UCSD-AML1 (cell line): ENCODE data around the gene ADORA2A.
A peak's percentile ranks its signal among the peaks of the same experiment; 100 is the strongest.

Source experiments
- DNase-seq: peaks from one replicate; lab custom pipeline; 2025; ENCODE audit not compliant: unreplicated experiment; lab: John Stamatoyannopoulos, UW

The ADORA2A gene

DNA sequence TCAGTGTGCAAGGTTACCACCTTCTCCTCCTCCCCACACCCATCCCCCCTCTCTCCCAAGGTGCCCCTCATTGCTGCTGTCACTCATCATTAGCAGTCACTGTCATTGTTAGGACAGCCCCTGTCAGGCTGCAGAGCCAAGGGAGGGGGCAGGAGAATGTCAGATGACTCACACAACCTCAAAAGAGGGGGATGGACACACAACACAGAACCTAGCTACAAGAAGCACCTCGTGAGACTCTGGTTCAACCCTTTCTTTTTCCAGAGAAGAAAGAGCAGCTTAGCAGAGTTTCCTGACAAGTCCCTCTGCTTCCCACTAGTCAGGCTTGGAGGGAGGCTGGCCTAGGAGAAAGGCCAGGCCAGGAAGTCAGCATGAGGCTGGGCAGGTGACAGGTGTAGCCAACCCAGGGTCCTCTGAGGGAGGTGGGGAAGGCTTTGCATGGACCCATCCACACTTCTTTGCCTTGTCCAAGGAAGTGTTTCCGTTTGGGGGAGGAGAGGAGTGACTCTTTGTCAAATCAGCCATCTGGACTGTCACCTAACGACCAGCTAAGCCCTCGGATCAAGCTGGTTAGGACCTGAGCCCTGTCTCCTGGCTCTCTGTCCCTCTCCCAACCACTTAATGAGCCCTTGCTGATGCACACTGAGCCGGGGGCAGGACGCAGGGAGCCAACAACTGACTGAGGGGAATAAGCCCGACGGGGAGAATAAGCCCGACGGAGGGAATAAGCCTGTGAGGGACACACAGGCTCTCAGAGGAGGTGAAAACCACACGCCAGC is 18.3 kb downstream of the ADORA2A start:
- no peak for DNase-seq

DNA sequence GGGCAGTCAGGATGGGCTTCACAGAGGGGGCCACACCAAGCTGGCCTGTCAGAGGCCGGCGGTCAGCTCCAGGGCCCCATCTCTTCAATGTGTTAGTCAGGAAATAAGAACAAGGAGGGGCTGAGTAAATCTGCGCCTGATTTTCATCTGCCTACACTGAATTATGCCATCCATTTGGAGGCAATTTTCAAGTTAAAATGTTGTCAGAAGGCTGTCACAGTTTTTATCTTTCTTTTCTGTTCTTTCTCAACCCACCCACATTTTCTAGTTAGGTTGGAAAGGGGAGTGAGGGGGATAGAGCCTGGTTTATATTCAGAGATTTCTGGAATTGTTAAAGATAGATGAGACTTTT is 18.8 kb downstream of the ADORA2A start:
- DNase-seq = no peak

DNA sequence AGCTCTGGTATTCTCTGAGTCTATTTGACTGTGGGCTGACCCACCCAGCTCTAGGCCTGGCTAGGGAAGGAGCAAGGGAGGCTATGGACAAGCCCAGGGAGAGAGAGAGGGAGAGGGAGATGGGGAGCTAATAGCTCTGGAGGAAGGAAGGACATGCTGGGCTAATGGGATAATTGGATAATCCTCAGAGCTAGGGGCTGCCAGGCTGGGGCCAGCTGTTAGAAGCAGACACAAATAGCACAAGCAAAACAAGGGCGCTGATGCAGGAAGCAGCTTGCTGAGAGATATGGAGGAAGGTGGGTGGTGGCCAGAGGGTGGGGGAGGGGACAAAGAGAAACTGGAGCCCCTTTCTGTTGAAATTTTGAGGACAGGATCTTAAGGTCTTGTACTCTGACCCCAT is 23.2 kb downstream of the ADORA2A start:
- DNase-seq = peak; percentile 73

DNA sequence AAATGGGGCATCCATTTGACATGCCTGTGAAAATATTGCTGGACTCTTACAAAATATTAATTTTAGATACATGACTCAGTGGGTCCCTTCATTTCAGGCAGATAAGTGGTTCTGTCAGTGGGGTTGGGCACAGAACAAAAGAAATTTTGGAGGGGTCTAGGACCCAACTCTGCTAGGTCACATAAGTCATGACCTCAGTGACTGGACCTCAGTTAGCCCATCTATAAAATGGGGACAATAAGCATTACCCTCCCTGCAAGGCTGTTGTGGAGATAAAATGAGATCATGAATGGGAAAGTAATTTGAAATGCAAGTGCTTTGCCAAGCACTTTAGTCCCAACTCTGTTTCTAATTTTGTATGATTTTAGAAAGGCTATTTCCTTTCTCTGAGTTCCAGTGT is 23.8 kb downstream of the ADORA2A start:
- no peak for DNase-seq

DNA sequence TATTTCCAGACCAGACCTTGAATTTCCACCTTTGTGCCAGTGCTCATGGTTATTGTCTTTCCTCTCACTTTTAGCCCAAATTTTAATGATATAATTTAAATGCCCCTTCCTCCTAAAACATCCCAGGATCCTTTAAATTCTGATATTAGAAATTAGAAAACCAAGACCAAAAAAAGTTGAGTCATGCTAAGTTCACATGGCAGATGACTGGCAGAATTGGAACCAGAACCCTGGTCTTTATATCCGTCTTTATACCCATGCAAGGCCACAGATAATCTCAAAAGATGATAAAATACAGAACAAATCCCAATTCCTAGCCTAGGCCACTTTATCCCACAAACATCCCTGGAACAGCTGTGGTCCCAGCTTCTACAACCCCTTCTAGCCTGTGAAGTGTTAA is 26.5 kb downstream of the ADORA2A start:
- no peak for DNase-seq

DNA sequence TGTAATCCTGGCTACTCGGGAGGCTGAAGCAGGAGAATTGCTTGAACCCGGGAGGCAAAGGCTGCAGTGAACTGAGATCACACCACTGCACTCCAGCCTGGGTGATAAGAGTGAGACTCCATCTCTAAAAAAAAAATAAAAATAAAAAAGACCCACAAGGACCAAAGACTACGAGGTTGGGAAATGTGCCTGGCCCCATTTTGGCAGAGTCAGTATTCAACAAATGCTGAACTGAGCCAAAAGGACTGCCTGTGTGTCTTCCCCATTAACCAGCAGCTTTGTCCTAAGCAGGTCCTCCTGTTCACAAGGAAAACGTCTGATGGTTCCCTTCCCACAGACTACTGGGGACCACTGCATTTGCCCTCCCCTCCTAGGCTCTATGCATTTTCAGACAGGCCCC is 27.6 kb downstream of the ADORA2A start:
- no peak for DNase-seq

DNA sequence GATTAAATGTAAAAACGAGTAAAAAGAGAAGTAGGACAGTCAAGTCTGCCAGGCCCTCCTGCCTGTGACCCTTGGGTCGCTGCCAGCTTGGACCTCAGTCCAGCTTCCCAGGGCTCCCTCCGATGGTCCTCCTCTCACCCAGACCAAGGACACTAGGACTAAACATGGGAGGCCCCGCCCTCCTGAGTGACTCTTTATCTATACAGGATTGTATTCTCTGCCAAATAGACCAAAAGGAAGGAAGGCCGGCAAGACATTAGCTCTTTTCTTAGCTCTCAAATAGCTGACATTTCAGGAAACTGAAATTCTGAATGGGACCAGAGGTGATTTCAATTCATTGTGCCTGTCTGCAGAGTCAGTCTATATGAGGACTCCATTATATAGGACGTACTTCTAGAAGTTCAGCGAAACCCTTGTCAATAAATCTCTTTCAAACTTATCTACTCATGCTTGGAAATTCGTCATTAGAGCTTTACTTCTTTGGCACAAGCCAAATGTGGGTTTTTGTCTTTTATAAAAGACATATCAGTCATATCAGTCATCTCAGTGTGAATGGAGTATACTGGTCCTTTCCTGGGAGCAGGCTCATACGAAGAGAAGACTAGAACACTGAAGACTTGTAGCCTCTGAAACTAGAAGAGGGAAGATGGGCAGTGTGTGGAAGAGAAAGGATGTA is 28.5 kb downstream of the ADORA2A start:
- DNase-seq = no peak

DNA sequence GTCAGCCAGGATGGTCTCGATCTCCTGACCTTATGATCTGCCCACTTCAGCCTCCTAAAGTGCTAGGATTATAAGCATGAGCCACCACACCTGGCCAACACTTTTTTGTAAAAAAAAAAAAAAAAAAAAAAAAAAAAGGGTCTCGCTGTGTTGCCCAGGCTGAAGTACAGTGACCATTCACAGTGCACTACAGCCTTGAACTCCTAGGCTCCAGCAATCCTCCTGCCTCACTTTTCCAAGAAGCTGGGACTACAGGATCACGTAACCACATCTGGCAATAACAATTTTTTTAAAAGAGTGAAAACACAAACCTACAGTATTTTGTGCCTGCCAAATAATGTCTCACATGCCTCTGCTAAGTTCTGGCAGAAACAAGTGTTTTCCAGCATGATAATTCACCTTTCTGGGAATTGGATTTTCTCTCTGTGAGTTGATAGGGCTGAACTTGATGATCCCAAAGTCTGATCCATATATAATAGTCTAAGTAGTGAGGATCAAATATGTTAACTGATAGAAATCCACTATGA is 30.6 kb downstream of the ADORA2A start:
- DNase-seq = no peak

DNA sequence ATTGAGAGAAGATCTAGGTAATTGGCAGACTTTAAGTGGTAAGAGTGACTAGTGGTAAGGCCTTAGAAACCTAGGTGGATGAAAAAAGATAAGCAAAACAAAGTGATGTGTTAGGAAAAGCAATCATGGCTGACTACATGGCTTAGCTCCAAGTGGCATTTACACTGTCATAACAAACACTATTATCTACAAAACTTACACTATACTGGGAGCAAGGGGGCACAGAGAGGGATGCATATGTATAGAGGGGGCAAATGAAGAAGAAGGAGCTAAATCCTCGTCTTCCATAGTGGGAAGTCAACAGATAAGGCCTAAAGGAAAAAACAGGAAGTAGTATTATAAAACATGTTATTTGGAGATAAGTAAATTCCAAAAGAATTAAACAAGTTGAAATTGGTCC is 32.5 kb downstream of the ADORA2A start:
- DNase-seq = no peak

DNA sequence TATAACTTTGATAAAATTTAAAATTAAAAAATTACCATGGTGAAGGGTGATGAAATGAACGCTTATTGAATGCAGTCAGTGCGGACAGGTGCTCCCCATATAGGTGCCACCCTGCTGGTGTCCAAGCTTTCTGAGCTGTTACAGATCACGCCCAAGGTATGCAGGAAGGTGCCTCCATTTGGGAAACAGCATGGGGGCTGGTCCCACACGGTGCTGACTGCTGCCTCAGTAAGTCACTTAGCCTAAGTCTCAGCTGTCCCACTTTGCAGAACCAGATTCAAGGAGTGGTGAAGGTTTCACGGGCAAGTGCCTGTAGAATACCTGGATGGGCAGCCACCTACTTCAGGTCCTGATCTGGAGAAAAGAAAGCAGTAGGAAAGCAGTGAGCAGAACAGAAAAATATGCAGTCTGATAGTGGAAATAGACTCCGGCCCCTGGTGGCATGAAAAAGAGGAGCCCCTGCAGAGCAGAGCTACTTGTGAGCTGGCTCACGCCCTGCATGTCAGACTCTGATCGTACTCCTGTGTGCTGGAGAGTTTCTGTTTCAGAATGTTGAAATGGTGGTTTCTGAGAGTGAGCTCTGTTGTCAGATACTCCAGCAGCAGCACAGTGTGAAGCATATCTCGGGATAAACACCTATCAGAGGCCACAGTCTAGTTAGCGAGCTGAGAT is 33.2 kb downstream of the ADORA2A start:
- no peak for DNase-seq

DNA sequence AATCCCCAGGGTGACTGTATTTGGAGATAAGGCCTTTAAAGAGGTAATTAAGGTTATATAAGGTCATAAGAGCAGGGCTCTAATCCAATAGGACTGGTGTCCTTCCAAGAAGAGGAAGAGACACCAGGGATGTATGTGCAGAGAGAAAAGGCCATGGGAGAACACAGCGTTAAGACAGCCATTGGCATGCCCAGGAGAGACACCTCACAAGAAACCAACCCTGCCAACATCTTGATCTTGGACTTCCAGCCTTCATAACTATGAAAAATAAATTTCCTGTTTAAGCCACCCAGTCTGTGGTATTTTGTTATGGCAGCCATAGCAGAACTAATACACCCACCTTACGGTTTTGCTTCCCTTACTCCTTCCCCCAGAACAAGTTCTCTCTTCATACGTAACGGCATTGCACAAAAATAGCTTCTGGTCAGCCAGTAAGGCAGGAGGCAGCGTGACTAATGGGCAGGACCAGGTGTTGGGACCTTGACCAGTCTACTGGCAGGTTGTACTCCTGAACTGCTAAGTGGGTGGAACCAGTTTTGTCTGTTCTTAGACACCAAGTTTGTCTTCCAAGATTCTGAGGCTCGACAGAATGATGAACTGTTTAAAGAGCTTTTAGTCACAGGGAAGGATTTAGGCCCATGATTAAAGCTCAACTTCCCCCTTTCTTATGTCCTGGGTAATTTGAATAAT is 35.8 kb downstream of the ADORA2A start:
- no peak for DNase-seq

DNA sequence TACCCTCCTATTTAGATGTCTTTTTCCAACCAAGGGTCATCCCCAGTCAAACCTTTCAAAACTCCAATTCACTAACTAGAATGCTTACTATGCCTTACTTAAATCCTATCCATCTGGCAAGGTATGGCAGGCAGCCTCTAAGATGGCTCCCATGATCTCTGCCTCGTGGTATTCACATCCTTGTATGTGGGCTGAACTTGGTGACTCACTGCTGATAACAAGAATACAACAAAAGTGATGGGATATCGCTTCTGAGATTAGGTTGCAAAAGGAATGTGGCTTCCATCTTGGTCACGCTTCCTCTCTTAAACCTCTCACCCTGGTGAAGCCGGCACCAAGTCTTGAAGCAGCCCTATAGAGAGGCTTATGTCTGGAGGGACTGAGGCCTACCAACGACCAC is 38.2 kb downstream of the ADORA2A start:
- no peak for DNase-seq

DNA sequence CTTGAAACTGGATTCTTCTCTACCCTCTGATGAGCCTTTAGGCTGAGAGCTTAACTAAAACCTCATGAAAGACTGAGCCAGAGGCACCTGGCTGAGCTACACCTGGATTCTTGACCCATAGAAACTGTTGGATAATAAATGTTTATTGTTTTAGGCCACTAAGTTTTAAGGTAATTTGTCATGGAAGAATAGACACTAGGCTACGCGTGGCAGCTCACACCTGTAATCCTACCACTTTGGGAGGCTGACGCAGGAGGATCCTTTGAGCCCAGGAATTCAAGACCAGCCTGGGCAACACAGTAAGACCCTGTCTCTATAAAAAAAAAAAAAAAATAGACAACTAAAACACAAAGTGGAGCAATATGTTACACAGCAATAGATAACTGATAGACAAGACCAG is 38.6 kb downstream of the ADORA2A start:
- DNase-seq = no peak

DNA sequence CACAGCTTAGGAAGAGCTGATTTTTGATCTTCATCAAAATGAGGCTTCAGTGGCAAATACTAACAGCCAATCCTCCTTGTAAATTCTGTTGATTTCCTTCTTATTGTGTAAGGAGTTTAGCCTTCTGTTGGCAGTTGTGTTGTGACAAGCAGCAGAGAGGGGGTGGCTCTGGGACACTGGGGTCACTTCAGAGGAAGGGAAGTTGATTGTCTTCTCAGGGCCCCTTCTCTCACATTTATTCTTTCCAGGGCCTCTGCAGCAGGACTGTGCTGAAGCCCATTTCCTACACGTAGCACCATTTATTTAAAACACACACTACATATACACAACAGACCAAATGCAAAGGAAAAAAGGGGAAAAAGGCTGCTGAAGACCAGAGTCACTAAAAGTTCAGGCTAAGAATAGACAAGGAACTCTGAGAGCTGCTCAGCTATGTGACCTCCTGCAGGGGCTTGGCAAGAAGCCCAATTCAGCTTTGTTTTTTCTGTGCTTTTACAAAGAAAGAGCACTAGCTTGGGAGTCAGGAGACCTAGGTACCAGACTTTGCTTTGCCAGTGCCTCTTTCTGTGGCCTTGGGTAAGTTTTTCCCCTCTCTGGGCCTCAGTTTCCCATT is 39.4 kb downstream of the ADORA2A start:
- DNase-seq = no peak

DNA sequence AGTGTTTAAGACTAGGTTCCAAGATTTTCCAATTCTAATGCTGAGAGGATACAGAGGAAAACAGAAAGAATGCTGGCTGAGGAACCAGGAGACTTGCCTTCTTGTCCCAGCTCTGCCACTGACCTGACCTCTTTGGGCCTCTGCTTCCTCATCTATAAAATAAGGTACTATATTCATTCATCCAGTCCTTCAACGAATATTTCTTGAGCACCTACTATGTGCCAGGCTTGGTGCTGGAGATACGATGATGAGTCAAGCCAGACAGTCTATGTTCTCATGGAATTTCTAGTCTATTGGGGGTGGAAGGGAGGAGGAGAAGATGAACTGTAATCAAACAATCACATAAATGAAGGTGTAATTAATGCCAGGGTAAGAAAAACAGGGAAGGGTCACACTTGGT is 39.9 kb downstream of the ADORA2A start:
- DNase-seq = no peak

DNA sequence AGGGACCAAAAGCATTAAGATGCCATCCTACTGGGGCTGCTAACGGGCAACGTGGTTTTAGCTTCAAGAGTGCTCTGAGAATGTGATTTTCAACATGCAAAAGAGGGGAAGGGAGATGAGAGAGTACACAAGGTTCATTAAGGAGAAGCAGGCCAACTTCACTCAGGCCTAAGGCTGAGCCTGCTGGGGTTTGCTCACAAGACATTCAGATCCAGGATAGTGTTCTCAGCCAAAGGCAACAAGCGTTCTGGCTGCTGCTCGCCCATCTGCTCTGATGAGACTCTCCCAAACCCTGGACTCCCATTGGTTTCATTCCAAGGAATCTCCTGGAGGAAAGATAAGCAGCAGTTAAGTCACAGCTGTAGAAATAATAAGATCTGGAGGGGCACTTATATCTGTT is 44.2 kb downstream of the ADORA2A start:
- no peak for DNase-seq

DNA sequence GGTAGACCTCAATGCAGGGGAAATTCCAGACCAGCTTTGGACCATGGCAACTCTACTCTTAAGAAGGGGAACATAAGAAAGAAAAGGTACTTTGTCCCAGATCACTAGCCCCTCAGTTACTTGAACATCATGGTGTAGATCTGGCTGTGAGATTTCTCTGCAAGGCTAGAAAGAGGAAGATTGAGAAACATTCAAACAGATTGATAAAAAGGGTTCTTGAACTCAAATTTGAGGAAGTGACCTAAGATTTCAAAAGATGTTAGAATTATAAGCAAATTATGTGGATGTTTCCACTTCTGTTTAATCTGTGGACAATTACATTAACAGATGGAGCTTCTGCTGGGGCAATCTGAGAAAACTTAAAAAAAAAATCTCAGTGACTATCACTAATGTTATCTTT is 45.9 kb downstream of the ADORA2A start:
- DNase-seq = no peak

DNA sequence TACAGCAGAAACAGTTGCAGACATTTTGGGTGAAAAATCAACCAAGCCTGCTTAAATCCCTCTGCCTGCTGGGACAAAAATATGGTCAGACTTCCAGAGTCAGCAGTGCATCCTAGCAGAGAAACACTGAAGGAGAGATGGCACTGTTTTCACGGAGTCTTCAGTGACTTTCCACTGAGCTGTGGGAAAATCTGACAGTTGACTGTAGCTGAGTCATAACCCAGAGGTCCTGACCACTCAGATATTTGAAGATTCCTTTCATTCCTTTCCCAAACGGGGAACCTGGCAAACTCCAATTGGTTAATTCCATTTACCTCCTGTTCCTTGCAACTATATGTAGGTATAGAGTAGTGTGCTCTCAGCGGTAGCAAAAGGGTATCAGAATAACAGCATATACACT is 46.8 kb downstream of the ADORA2A start:
- DNase-seq = no peak

DNA sequence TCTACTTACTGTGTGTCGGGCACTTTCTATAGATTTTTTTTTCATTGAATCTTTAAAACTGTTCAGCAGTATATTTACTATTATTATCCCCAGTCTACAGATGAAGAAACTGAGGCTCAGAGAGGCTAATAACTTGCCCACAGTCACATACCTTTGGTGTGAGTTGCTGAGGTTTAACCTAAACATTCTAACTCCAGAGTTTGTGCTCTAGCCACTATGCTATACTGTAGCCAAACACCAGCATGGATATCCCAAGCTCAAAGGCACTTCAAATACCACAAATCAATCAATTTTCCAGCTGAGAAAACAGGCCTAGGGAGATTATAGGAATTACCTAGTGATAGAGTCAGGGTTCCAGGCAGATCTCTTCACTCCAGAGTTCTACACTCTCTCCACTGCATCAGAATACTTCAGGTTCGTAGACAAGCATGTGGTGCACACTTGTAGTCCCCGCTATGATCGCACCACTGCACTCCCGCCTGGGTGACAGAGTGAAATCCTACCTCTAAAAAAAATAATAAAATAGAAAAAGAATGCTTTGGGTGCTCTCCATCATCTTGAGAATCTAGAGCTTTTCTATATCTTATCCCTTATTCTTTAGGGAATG is 47.4 kb downstream of the ADORA2A start:
- no peak for DNase-seq

DNA sequence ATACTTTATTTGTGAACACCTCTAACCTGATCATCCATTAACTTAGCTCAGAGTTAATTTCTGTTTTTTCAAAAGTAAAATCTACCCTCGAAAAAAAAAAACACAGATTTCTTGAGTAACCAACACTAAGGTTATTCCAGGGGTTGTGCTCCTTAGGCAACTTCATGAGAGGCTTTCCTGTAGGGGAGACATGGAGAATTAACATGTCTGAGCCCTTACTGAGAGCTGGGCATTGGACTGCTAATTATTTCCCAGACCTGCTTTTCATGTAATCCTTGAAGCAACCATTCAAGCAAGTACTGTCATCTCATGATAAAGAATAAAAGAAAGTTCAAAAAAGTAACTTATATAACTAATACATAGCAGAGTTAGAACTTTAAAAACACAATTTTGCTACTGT is 54.2 kb downstream of the ADORA2A start:
- DNase-seq = no peak

DNA sequence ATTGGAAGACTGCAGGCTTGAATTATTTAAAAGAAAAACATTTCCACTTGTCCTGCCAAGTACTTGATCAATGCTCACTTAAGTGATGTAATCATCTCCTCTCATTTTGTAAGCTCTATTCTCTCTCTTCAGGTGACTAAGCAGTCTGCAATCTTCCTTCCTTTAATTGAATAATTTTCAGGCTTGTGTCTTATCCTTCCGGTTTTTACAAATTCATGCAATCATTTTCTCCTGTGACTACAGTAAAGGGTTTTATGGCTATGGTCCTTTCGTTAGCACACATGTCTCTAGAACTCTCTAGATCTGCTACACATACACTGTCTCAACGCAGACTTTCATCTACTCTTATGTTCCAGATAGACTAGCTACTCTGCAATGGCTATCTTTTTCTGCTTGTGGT is 55.2 kb downstream of the ADORA2A start:
- DNase-seq = no peak
